ENCODE data around the gene TAF1D.

Gene TAF1D

GRCh38 chr11:93744669-93745004 is 3.3 kb upstream of the TAF1D start:
- POLR2A ChIA-PET = no interaction called here
- TF ChIP-seq CTCF (IDR thresholded peaks at IDR 0.05; ENCODE audit: insufficient read depth, low read length, missing control alignments) = no peak
- DNase-seq (ENCODE audit: low read depth, low spot score) = no peak
- CTCF ChIA-PET = no interaction called here
- H3K4me3 ChIP-seq (ENCODE audit: low read depth, low read length) = no peak overlapping the region

- ChIA-PET CTCF (no interaction called here), POLR2A (no interaction called here)
- no peak overlapping the region for H3K4me3 ChIP-seq (ENCODE audit: low read depth, low read length)
- no peak for TF ChIP-seq CTCF (IDR thresholded peaks at IDR 0.05; ENCODE audit: insufficient read depth, low read length, missing control alignments)
- DNase-seq (ENCODE audit: low read depth, low spot score) = no peak
Measured at GRCh38 chr11:93743291-93743690, 2.0 kb upstream of the TAF1D start.

GRCh38 chr11:93741882-93742226 is 559 bp upstream of the TAF1D start:
- no peak for DNase-seq (ENCODE audit: low read depth, low spot score)
- H3K4me3 ChIP-seq (ENCODE audit: low read depth, low read length) = peak overlapping the region; percentile 92
- ChIA-PET CTCF (interaction anchor here (0.6 to 2.5 kb wide), 3 partner anchors 10 to 686 kb away, joined by 3 to 10 read pairs (median 3); no protein-coding TSS in a partner anchor), POLR2A (interaction anchor here (0.6 to 3.6 kb wide), 11 partner anchors 9 to 984 kb away, joined by 3 to 47 read pairs (median 3); partner anchors contain the start of genes CEP295 and MED17)
- no peak for TF ChIP-seq CTCF (IDR thresholded peaks at IDR 0.05; ENCODE audit: insufficient read depth, low read length, missing control alignments)

- CTCF ChIA-PET = interaction anchor here (0.6 to 2.5 kb wide), 5 partner anchors 9 to 391 kb away, joined by 3 to 10 read pairs (median 3); partner anchors contain the start of gene MED17
Measured at GRCh38 chr11:93740730-93741093, 583 bp downstream of the TAF1D start.

GRCh38 chr11:93740031-93740729 is 1.1 kb downstream of the TAF1D start:
- DNase-seq (ENCODE audit: low read depth, low spot score) = no peak
- peak overlapping the region; percentile 92 for H3K4me3 ChIP-seq (ENCODE audit: low read depth, low read length)
- CTCF ChIA-PET = interaction anchor here (0.6 to 2.5 kb wide), 4 partner anchors 9 to 391 kb away, joined by 3 to 10 read pairs (median 4); partner anchors contain the start of gene MED17
- POLR2A ChIA-PET = interaction anchor here (0.7 to 3.6 kb wide), 8 partner anchors 9 to 765 kb away, joined by 3 to 47 read pairs (median 6); partner anchors contain the start of genes CEP295 and MED17
- TF ChIP-seq CTCF (IDR thresholded peaks at IDR 0.05; ENCODE audit: insufficient read depth, low read length, missing control alignments) = no peak

More at GRCh38 chr11:93740730-93741093, 583 bp downstream of the TAF1D start:
- POLR2A ChIA-PET = interaction anchor here (0.7 to 3.6 kb wide), 9 partner anchors 10 to 764 kb away, joined by 3 to 47 read pairs (median 4); partner anchors contain the start of genes CEP295 and MED17
- TF ChIP-seq CTCF (IDR thresholded peaks at IDR 0.05; ENCODE audit: insufficient read depth, low read length, missing control alignments) = no peak
- DNase-seq (ENCODE audit: low read depth, low spot score) = no peak
- H3K4me3 ChIP-seq (ENCODE audit: low read depth, low read length) = peak overlapping the region; percentile 92

- TF ChIP-seq CTCF (IDR thresholded peaks at IDR 0.05; ENCODE audit: insufficient read depth, low read length, missing control alignments) = no peak
- CTCF ChIA-PET = interaction anchor here (0.6 to 1.4 kb wide), 2 partner anchors 19 to 22 kb away, joined by 3 read pairs; no protein-coding TSS in a partner anchor
Measured at GRCh38 chr11:93738647-93739081, 2.6 kb downstream of the TAF1D start.

More at GRCh38 chr11:93738647-93739081, 2.6 kb downstream of the TAF1D start:
- H3K4me3 ChIP-seq (ENCODE audit: low read depth, low read length) = peak overlapping the region; percentile 92
- no peak for DNase-seq (ENCODE audit: low read depth, low spot score)
- POLR2A ChIA-PET = interaction anchor here (0.9 to 1.2 kb wide), 2 partner anchors 10 to 45 kb away, joined by 4 to 7 read pairs; partner anchors contain the start of gene MED17

All from AG04449 (cell line).